Colonic mucosa (tissue), 4 donors: ENCODE data around the gene USP49. TPM values are rescaled to one million over a fixed set of nuclear protein-coding genes. Genes with fewer than 3 reads are reported as not detected.
"Not testable (repeated sequence)": the region's sequence is repeated elsewhere in the genome, so short reads cannot be mapped to it uniquely, and the experiment has no call there.

Source experiments
- DNase-seq: peaks from one replicate; pipeline ENCODE4 v3.0.0-alpha.2; 2020
- H3K27ac ChIP-seq: fragments of 200-600 bp; one replicate; pipeline ENCODE4 v1.8.0; 2021
- H3K27me3 ChIP-seq: fragments of 200-600 bp; one replicate; pipeline ENCODE4 v1.8.0; 2021
- H3K36me3 ChIP-seq: fragments of 200-600 bp; one replicate; pipeline ENCODE4 v1.8.0; 2021
- H3K4me1 ChIP-seq: fragments of 200-600 bp; one replicate; pipeline ENCODE4 v1.8.0; 2021; ENCODE audit warnings: mild to moderate bottlenecking
- H3K4me3 ChIP-seq: fragments of 200-600 bp; one replicate; pipeline ENCODE4 v1.8.0; 2021
- H3K9ac ChIP-seq, 2 donors: one replicate each; pipeline ENCODE4 v1.7.0; 2013; ENCODE audit warnings: control low read depth in 2 of 2, low read depth in 2 of 2, low read length in 2 of 2
- H3K9me3 ChIP-seq: fragments of 200-600 bp; one replicate; pipeline ENCODE4 v1.8.0; 2021
- intact Hi-C: fragments of 100-400 bp; cut with DNase I; formaldehyde crosslinking; loops from one replicate; pipeline ENCODE4 v1.14.1; 2022
- total RNA-seq, 2 donors: library from RNA; stranded (reverse); fragmentation: NEBNext Ultra II Directional in 1 of 2; extraction: Animal tissue kit (Norgen Biotek cat#: 25700) in 1 of 2; gene quantifications; one replicate each; pipeline ENCODE4 v1.2.1, GENCODE V29; 2021
- TF ChIP-seq, protein P1 (sequence below): fragments of 200-600 bp; IDR thresholded peaks from one replicate; pipeline ENCODE4 v1.8.0; 2022; ENCODE audit warnings: antibody characterized with exemption, mild to moderate bottlenecking
- donor health status: healthy.
- donor health status: DM: no; HTN: no; CAD: no.
- donor health status: DM: no; HTN: no; CAD: no.

The USP49 gene
- total RNA-seq, 2 donors from 2014 or later = 1.7 to 2.9 TPM

DNA sequence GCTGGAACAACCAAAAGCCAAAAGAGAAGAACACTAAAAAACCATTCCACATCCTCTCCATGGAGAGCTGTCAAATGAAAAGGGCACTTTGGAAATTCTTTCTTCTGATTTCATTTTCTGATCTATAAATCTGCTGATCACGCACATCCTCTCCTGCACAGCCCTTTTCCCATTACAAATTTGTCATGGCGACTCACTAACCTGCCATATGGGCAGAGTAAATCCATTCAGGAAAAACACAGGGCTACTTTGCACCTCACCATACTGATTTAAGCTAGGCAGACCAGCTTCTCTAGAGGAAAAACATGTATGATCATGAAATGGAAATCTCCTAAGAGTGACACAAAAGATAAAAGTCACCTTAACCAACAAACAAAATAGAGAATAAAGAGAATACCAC, 81.7 kb downstream of the USP49 start:
- Histone ChIP-seq H3K27me3 (no peaks in the 10 kb centered on the region), H3K4me3 (no peak overlapping the region), H3K36me3 (no peaks in the 10 kb centered on the region), H3K9me3 (no peaks in the 10 kb centered on the region), H3K9ac (no peak overlapping the region), H3K27ac (no peak overlapping the region), H3K4me1 (no peaks in the 10 kb centered on the region)
- DNase-seq = no peak
- intact Hi-C loops = no loop called here
- TF ChIP-seq, protein P1, sequence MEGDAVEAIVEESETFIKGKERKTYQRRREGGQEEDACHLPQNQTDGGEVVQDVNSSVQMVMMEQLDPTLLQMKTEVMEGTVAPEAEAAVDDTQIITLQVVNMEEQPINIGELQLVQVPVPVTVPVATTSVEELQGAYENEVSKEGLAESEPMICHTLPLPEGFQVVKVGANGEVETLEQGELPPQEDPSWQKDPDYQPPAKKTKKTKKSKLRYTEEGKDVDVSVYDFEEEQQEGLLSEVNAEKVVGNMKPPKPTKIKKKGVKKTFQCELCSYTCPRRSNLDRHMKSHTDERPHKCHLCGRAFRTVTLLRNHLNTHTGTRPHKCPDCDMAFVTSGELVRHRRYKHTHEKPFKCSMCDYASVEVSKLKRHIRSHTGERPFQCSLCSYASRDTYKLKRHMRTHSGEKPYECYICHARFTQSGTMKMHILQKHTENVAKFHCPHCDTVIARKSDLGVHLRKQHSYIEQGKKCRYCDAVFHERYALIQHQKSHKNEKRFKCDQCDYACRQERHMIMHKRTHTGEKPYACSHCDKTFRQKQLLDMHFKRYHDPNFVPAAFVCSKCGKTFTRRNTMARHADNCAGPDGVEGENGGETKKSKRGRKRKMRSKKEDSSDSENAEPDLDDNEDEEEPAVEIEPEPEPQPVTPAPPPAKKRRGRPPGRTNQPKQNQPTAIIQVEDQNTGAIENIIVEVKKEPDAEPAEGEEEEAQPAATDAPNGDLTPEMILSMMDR = no peak

DNA sequence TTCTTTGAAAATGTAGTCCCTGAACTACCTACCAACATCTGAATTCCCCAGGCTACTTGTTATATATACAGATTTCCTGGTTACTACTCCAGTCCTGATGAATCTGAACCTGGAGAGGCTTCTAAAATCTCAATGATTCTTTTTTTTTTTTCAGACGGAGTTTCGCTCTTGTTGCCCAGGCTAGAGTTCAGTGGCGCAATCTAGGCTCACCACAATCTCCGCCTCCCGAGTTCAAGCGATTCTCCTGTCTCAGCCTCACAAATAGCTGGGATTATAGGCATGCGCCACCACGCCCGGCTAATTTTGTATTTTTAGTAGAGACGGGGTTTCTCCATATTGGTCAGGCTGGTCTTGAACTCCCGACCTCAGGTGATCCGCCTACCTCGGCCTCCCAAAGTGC, 83.2 kb downstream of the USP49 start:
- DNase-seq, H3K4me3 ChIP-seq, intact Hi-C loops, H3K9me3 ChIP-seq, H3K27me3 ChIP-seq, H3K36me3 ChIP-seq, H3K9ac ChIP-seq, H3K4me1 ChIP-seq, H3K27ac ChIP-seq: not testable (repeated sequence)

DNA sequence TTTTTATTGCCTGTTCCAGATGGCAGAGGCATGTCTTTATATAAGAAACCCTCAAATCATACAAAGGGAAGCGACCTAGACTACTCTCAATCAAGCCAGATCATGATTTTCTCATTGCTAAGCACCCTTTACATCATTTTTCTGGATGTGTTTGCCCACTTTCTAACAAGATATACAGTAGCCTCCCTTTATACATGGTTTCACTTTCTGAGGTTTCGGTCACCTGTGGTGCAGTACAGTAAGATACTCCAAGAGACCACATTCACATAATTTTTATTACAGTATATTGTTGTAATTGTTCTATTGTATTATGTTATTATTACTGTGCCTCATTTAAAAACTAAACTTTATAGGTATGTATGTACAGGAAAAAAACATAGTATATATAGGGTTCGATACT, 84.1 kb downstream of the USP49 start:
- no peaks in the 10 kb centered on the region for H3K4me1 ChIP-seq
- intact Hi-C loops = no loop called here
- H3K9me3 ChIP-seq = no peaks in the 10 kb centered on the region
- no peak overlapping the region for H3K4me3 ChIP-seq
- H3K27ac ChIP-seq = no peak overlapping the region
- TF ChIP-seq, protein P1 = no peak
- no peak overlapping the region for H3K9ac ChIP-seq
- no peak for DNase-seq
- H3K36me3 ChIP-seq = no peaks in the 10 kb centered on the region
- H3K27me3 ChIP-seq = no peaks in the 10 kb centered on the region

DNA sequence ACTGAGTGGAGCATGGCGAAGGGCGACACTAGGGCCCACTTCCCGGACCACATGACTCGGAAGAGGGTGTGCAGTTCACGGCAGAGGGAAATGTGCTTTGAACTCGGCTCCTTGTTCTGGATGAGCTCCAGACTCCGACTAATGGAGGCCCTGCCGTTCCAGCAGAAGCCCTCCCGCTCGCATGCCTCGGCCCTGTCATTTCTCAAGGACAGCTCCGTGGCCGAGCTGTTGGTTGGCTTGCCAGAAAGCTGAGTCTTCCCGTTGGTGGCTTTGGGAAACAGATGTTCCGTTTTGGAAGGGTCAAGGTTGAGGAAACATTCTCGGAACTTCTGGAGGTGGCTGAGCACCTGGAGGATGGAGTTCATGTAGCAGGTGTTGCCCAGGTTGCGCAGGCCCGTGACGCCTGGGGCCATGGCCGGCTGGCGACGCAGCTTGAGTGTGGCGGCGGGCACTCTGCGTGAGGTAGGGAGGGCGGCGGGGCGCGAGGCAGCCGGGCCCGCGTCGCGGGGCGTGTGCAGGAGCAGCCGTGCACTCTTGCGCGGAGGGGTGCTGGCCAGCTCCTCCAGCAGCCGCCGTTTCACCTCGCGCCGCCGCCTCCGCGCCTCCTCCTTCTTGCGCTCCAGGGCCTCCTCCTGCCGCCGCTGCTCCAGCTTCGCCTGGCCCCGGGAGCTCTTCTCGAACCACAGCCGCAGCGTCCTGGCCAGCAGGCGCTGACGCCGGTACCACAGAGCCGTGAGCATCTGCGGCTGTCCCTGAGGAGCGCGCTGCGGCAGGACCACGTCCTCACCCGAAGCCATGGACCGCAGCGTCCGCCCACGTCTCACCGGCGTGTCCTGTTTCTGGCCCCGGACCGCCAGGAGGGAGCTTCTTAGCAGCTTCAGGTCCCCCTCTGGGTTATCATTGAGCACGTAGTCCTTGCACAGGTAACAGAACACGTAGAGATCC, 89.1 kb downstream of the USP49 start:
- H3K4me3 ChIP-seq = no peak overlapping the region
- no peak overlapping the region for H3K27ac ChIP-seq
- H3K9me3 ChIP-seq = no peaks in the 10 kb centered on the region
- no peak overlapping the region for H3K9ac ChIP-seq
- H3K4me1 ChIP-seq = no peaks in the 10 kb centered on the region
- H3K36me3 ChIP-seq = no peaks in the 10 kb centered on the region
- DNase-seq = no peak
- intact Hi-C loops = no loop called here
- no peaks in the 10 kb centered on the region for H3K27me3 ChIP-seq
- TF ChIP-seq, protein P1 = no peak

DNA sequence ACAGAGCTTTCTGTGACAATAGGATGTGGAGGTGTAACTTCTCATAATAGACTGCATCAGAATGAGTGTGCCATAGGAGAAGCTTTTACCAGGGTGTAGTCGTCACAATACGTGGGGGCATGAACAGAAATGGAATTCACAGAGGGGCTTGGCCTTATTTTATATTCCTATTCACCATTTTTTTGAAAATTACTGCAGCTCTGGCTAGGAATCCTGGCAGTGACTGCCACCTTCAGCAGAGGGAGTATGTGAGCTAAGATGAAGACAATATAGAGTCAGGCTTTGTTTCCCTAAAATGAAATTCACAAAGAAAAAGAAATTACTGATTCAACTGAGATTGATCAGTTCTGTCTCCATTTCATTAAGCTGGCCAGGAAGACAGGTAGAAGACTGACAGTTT, 93.8 kb downstream of the USP49 start:
- TF ChIP-seq, protein P1 = no peak
- Histone ChIP-seq H3K36me3 (no peaks in the 10 kb centered on the region), H3K4me3 (no peak overlapping the region), H3K27me3 (no peaks in the 10 kb centered on the region), H3K4me1 (no peaks in the 10 kb centered on the region), H3K9me3 (no peaks in the 10 kb centered on the region), H3K9ac (no peak overlapping the region), H3K27ac (no peak overlapping the region)
- DNase-seq = no peak
- intact Hi-C loops = no loop called here

DNA sequence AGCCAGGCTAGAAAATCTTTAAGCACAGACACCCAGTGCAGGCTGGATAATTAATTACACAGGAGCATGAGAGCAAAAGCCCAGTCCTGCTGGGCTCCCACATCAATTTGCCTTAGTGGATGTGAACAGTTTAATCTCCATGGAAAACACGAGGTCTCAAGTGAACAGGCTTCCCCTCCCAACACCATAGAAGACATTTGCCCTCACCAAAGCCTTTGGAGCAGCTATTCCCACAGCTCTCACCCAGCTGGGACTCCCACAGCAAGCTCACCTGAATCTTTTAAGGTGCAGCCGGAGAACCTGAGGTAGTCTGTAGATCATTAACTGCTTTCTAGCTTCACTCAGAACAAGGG, 95.6 kb downstream of the USP49 start:
- Histone ChIP-seq H3K4me3 (no peak overlapping the region), H3K27me3 (no peaks in the 10 kb centered on the region), H3K9me3 (no peaks in the 10 kb centered on the region), H3K27ac (no peak overlapping the region), H3K9ac (no peak overlapping the region), H3K36me3 (no peaks in the 10 kb centered on the region), H3K4me1 (no peaks in the 10 kb centered on the region)
- intact Hi-C loops = no loop called here
- TF ChIP-seq, protein P1 = no peak
- DNase-seq = no peak
